ENCODE results near the gene AP2B1.

AP2B1 gene

DNA sequence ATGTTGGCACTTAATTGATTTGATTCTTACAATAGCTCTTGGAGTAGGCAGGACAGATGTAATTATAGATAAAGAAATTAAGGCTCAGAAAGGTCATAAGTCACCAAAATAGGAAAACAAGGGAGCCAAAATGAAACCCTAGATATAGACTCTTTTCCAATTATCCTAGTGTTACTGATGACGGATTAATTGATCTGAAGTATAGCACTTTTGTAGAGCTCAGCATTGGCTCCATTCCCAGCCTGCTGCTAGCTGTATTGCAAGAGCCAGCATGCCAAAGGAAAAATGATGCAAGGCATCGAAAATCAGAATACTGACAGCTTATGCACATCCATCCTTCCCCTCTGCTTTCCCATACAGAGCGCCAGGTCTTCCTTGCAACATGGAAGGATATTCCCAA, 122.8 kb downstream of the AP2B1 start:
- no peak overlapping the region for H3K27ac ChIP-seq
- TF ChIP-seq, protein P1, sequence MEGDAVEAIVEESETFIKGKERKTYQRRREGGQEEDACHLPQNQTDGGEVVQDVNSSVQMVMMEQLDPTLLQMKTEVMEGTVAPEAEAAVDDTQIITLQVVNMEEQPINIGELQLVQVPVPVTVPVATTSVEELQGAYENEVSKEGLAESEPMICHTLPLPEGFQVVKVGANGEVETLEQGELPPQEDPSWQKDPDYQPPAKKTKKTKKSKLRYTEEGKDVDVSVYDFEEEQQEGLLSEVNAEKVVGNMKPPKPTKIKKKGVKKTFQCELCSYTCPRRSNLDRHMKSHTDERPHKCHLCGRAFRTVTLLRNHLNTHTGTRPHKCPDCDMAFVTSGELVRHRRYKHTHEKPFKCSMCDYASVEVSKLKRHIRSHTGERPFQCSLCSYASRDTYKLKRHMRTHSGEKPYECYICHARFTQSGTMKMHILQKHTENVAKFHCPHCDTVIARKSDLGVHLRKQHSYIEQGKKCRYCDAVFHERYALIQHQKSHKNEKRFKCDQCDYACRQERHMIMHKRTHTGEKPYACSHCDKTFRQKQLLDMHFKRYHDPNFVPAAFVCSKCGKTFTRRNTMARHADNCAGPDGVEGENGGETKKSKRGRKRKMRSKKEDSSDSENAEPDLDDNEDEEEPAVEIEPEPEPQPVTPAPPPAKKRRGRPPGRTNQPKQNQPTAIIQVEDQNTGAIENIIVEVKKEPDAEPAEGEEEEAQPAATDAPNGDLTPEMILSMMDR (IDR thresholded peaks at IDR 0.05), result no peak
- no peak for TF ChIP-seq ZFX (IDR thresholded peaks at IDR 0.05; ENCODE audit: borderline replicate concordance)

DNA sequence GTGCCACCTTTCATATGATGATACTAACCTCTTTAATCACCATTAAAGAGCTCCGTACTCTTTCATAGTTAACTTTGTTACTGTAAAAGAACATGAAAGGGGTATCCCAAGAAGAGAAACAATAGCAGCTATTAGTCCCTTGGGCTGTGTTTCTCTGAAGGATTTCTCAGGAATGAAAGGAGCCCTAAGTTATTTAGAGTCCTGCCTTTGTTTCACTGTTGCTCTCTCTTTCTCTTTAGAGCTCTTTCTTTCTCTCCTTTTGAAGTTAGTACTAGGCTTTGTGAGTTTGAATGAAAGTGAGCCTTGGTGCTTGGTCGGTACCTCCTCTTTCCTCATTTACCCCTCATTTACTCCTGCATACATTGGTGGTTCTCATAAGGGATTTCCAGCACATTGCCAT, 123.8 kb downstream of the AP2B1 start:
- TF ChIP-seq ZFX (IDR thresholded peaks at IDR 0.05; ENCODE audit: borderline replicate concordance), result no peak
- TF ChIP-seq, protein P1 (IDR thresholded peaks at IDR 0.05), result no peak
- no peak overlapping the region for H3K27ac ChIP-seq

DNA sequence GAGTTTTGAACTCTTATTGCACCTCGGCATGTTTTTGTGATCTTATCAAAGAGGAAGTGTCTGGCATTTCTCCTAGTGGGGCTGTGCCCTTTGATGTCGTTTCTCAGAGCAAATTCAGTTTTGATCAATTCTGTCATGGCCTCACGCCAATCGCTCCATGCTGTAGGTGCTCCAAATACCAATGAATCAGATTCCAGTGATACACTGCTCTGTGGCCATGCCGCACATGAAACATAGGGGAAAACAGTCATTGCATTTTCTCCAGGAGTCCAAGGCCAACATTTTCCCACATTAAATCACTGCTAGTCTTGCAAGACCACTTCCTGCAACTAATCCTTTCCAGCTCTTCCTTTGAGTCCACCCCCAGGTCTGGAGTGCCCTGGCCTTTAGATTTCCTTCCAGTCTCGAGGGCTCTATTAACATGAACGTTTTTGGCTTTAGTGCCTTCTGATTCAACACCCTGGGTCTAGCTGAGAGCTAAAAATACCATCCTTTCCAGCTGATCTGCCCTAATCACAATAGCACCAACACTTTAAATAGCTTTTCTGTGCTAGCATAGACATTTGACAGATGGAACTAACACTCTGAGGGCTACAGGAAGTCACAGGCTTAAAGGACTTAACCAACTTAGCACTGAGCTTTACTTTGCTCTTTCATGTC, 126.1 kb downstream of the AP2B1 start:
- TF ChIP-seq ZFX (IDR thresholded peaks at IDR 0.05; ENCODE audit: borderline replicate concordance), result no peak
- TF ChIP-seq, protein P1 (IDR thresholded peaks at IDR 0.05), result no peak
- no peak overlapping the region for H3K27ac ChIP-seq

DNA sequence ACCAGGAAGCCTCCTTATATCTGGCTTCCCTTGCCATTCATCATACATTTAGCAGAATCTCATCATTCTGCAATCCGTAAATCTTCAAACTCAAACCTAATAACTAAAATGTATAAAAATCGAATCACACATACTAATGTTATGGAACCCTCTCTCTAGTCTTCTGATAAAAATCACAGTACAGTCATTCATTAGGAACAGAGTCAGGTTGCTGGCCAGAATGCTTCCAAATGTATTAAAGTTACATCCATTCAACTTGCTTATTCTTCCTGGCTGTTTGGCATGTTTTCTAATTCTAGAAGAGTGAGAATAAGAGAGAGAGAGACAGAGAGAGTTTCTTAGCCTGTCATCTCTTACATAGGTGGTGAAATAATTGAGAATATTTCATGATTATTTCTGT, 127.9 kb downstream of the AP2B1 start:
- no peak overlapping the region for H3K27ac ChIP-seq
- no peak for TF ChIP-seq ZFX (IDR thresholded peaks at IDR 0.05; ENCODE audit: borderline replicate concordance)
- TF ChIP-seq, protein P1 (IDR thresholded peaks at IDR 0.05), result no peak

DNA sequence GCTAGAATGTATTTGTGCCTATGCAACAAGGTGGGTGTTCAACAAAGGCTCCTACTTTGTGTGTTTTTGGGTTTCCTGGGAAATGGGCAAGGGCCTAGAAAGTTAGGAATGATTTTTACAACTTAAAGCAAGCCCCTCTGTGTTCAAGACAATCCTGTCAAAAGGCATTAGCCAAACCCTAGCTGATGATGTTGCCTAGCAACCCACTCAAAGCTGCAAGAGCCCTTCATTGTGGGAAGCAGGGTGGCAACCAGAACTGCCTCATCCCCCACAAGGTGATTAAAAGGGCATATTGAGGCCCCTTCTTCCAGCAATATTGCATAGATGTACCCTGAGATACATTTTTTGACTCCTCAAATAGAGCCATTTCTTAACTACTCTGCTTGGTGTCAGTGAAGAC, 128.3 kb downstream of the AP2B1 start:
- TF ChIP-seq, protein P1 (IDR thresholded peaks at IDR 0.05), result no peak
- no peak for TF ChIP-seq ZFX (IDR thresholded peaks at IDR 0.05; ENCODE audit: borderline replicate concordance)
- no peak overlapping the region for H3K27ac ChIP-seq

DNA sequence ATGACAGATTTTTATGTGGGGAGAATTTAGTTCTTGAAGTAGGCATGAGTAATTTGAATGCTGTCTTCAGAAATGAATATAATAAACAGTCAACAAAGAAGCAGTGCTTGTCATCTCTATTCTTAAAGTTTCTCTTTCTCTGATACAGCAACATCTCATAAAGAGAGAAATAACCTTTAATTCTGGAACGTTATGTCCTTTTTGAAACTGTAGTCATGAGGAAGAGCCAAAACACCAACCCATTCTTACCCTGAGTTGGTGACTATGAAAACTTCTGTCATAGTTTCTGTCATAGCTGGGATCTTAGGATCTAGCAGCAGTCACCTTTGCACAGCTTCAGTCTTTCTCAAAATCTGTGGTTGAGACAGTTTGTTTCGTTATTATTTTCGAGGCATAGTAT, 129.1 kb downstream of the AP2B1 start:
- TF ChIP-seq, protein P1 (IDR thresholded peaks at IDR 0.05), result no peak
- no peak for TF ChIP-seq ZFX (IDR thresholded peaks at IDR 0.05; ENCODE audit: borderline replicate concordance)
- 0 out of 2 replicates have a peak overlapping the region, but pooled peaks have one; percentile 2 for H3K27ac ChIP-seq

DNA sequence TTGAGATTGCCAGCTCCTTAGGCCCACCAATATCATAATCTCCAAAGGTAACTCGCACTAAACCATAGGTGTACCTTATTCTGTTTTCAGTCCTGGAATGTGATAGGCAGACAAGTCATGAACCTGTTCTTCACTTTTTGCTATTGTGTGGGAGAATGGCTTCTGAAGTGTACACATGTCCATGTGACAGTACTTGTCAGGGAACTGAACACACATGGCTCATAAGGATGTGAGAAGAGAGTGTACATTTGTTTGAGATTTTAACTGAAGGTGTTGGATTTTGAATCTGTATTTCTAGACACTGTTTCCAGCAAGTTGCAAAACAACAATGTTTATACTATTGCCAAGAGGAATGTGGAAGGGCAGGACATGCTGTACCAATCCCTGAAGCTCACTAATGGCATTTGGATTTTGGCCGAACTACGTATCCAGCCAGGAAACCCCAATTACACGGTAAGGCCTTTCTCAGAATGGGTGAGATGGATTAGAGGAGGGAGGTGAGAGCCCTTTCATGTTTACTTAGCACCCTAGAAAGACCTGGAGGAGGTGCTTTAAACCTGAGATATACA, 129.9 kb downstream of the AP2B1 start:
- no peak for TF ChIP-seq ZFX (IDR thresholded peaks at IDR 0.05; ENCODE audit: borderline replicate concordance)
- TF ChIP-seq, protein P1 (IDR thresholded peaks at IDR 0.05), result no peak
- 0 out of 2 replicates have a peak overlapping the region, but pooled peaks have one; percentile 2 for H3K27ac ChIP-seq
